Fibroblast of pulmonary artery (primary cell): ENCODE results near the gene ANKRD33B.
A peak's percentile ranks its signal among the peaks of the same experiment; 100 is the strongest.

Experiments used
- DNase-seq: peaks from one replicate; pipeline ENCODE4 v3.0.0-alpha.2; 2010; ENCODE audit warnings: low read depth
- H3K4me3 ChIP-seq: replicated peaks from 2 replicates; pipeline ENCODE4 v1.5.1; 2011; ENCODE audit warnings: low read depth, mild to moderate bottlenecking, control low read depth, low read length, moderate library complexity
- CTCF ChIP-seq: IDR thresholded peaks from 2 replicates; pipeline ENCODE4 v1.5.1; 2011; ENCODE audit warnings: mild to moderate bottlenecking, control low read depth, low read length, inconsistent platforms; ENCODE audit errors: missing control alignments

The ANKRD33B gene

DNA sequence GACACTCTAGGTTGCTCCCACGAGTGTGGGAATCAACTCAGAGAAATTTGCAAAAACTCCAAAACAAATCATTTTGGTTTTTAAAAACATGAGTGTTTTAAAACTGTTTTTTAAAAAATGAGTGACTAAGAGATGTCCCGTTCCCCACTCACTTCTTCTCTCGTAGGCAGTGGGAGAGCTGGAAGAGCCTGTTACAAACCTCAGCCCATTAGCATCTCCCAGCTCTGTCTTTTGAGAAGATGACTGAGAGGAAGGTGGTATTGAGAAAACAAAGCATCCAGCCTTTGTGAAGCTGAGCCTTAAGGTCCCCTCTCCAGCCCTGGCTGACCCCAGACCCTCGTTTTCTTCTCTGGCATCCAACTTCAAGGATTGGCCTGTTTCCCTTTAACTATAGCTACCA lies 4.7 kb upstream of the ANKRD33B start:
- TF ChIP-seq CTCF: no peak
- DNase-seq: no peak
- H3K4me3 ChIP-seq: no peak overlapping the region

DNA sequence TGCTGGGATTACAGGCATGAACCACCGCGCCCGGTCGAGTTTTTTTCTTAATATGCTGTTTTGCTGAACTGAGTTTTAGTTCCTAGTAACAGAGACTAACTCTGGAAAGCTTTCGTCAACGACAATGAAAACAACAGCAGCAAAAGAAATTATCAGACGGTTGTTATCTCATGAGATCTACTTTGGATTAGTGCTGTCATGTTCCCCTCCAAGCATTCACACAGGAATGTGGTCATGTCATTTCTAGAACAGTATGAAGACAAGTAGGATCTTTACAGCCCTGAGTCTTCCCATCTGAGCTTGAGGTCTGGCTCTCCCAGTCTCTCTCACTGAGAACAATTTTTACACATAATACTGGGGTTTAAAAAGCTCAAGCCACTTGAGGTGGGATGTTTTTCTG lies 4.0 kb upstream of the ANKRD33B start:
- TF ChIP-seq CTCF: no peak
- no peak overlapping the region for H3K4me3 ChIP-seq
- DNase-seq: no peak

DNA sequence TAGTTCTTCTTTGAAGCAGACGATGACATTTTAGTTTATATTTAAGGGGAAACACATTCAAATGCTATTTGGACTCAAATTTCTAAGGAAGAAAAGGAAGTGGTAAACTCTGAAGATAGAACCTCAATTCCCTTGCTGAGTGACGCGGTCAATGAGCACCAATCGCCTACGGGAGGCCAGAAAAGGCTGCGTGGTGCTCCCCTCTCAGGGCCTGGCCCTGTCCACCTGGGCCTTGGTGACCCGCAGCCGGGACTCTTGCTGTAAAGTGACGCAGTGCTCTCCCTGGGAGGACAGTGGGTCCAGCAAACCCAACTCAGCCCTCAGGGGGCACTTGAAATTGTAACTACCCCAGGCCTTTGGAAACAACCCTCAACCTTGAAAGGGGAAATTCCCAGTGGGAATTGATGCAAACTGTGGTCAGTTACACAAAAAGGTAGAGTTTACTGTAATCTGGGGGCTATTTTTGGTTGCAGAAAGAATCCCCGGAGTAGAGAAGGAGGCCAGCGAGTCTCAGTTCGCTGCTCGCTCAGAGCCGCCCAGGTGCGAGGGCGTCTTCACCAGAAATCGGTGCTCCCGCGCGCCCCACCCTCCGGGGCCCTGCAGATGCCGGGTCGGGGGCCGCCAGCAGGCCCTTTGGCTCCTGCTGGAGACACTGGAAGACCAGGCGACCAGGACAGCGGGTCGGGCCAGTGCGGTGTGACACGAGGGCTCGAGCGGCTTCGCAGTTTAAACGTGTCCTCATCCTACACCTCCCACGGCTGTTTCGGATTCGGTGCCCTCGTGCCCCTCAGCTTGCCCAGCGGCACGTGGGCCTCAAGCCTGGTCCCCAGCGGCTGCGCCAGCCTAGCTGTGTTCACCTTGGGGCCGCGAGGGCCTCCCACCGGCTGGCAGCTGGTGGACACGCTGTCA lies 1.4 kb upstream of the ANKRD33B start:
- no peak for DNase-seq
- no peak overlapping the region for H3K4me3 ChIP-seq
- TF ChIP-seq CTCF: no peak

DNA sequence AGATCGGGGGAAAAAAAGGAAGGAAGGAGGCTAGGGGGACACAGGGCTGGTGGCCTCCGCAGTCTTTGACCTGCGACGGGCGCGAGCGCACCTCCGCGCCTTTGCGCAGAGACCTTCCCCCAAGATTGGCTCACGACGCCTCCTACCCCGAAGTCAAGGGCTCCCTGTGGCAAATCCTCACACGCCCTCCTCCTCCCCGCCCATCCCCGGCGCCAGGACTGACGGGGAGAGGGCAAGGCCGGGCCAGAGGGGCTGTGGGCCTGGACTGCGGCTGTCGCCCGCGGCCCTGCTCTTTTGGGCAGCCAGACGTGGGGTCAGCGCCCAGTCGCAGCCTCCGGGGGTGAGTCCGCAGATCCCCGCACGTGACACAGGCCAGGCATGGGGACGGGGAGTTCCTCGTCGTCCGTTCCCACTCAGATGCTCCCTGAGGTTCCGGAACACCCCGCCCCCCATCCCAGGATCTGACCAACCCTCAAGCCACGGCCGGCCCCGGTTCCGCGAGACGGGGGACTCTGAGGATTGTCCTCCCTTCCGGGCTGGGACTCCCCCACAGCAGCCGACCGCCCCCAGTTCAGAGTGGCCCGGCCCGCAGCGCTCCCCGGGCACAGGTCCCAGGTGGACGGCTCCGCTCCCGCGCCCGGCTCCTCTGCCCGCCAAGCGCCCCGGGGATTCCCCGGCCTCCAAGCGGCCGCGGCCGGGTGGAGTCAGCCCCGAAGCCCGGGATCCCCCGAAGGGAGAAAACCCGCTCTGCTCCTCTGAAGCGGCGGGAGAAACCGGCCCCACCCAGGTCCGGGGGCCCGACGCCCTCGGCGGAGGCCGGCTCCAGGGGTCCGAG lies 543 bp upstream of the ANKRD33B start:
- peak overlapping the region; percentile 64 for H3K4me3 ChIP-seq
- no peak for TF ChIP-seq CTCF
- peak; percentile 27 for DNase-seq

GRCh38 chr5:10564838-10565784 lies 1.2 kb downstream of the ANKRD33B start:
- DNase-seq: no peak
- TF ChIP-seq CTCF: no peak
- H3K4me3 ChIP-seq: peak overlapping the region; percentile 64

GRCh38 chr5:10565785-10566542 lies 2.1 kb downstream of the ANKRD33B start:
- H3K4me3 ChIP-seq: peak overlapping the region; percentile 64
- DNase-seq: no peak
- TF ChIP-seq CTCF: no peak
